Gastrocnemius medialis (tissue), 4 donors: ENCODE measurements around the gene EFCAB5.

Experiments used
- CTCF ChIP-seq, 5 experiments: fragments of 450-650 bp in 3 of 5; fragments of 200-600 bp in 2 of 5; sonication (generic) in 2 of 5; IDR thresholded peaks in 4 of 5; conservative IDR thresholded peaks in 1 of 5; 1 replicate in 4 of 5; 2 replicates in 1 of 5; pipeline ENCODE4 v1.5.1; 2016 to 2019; ENCODE audit warnings: antibody characterized with exemption in 5 of 5, mild to moderate bottlenecking in 3 of 5, moderate library complexity in 3 of 5
- POLR2A ChIP-seq, 2 donors: fragments of 450-650 bp; IDR thresholded peaks; one replicate each; pipeline ENCODE4 v1.6.1; 2017; ENCODE audit warnings: antibody characterized with exemption in 2 of 2, mild to moderate bottlenecking in 2 of 2, moderate library complexity in 2 of 2

GRCh38 chr17:30101686-30102390 lies 160.4 kb downstream of the EFCAB5 start:
- no peak for TF ChIP-seq POLR2A (IDR thresholded peaks at IDR 0.05)
- TF ChIP-seq CTCF (IDR thresholded peaks at IDR 0.05 in 4 of 5, conservative IDR thresholded peaks at IDR 0.05 in 1 of 5): no peak
